ENCODE results near the gene RNF182.
"Not testable (repeated sequence)": the region's sequence is repeated elsewhere in the genome, so short reads cannot be mapped to it uniquely, and the experiment has no call there.

The RNF182 gene

DNA sequence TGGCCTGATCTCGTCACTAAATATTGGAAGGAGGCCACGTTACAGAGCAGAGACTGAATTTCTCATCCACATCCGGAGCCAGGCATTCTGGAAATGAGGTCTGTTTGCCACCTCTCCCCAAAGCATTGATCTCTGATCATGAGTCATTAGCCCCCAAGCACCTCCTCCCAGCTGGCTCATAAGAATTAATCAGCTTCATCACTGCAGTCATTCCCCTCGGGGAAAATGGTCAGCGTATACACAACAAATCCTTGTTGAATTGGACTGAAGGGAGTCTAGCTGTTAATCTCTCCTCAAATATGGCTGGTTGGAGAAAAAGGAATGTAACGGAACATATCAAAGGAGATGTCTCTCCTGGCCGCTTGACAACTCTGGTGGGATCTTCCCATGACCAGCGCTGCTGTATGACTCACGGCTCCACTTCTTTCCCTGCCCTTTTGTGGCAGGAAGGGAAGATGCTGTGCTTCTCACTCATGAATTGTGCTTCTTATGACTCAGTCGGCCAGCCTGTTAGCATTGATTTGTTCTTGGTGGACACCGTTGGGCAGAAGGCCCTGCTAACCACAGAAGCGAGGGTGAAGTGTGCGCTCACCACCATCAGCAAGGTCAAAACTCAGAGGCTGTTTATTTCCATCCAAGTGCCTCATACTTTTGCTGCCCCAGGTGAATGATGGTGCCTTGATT lies 76.7 kb downstream of the RNF182 start:
- DNase-seq (ENCODE audit: low read depth, low spot score) = no peak

DNA sequence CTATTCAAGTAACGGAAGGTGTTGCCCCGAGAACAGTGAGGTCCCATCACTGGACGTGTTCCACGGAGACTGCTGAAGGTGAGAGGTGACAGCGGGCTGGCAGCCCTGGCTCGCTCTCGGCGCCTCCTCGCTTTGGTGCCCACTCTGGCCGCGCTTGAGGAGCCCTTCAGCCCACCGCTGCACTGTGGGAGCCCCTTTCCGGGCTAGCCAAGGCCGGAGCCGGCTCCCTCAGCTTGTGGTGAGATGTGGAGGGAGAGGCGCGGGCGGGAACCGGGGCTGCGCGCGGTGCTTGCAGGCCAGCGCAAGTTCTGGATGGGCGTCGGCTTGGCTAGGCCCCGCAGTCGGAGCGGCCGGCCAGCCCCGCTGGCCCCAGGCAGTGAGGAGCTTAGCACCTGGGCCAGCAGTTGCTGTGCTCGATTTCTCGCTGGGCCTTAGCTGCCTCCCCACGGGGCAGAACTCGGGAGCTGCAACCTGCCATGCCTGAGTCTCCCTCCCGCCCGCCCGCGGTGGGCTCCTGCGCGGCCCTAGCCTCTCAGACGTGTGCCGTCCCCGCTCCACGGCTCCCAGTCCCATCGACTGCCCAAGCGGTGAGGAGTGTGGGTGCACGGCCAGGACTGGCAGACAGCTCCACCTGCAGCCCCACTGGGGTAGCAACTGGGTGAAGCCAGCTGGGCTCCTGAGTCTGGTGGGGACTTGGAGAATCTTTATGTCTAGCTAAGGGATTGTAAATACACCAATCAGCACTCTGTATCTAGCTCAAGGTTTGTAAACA lies 77.6 kb downstream of the RNF182 start:
- no peak for DNase-seq (ENCODE audit: low read depth, low spot score)

DNA sequence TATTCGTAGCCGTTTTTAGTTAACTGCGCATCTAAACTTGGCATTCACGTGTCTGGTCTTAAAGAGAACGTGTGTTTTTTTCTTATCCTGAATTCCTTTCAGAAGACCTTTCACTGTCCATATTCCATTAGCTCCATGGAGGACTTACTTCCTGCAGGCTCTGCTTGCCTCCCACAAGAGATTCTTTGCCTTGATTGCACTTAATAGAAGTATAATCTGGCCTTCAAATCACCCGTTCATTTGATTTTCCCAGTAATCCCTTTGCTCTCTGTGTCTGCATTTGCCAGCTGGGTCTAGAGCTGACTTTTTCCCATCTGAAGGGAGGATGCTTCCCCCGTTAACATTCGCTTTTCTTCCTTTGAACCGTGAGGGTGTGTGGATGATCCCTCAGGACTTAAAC lies 79.5 kb downstream of the RNF182 start:
- DNase-seq (ENCODE audit: low read depth, low spot score) = no peak

DNA sequence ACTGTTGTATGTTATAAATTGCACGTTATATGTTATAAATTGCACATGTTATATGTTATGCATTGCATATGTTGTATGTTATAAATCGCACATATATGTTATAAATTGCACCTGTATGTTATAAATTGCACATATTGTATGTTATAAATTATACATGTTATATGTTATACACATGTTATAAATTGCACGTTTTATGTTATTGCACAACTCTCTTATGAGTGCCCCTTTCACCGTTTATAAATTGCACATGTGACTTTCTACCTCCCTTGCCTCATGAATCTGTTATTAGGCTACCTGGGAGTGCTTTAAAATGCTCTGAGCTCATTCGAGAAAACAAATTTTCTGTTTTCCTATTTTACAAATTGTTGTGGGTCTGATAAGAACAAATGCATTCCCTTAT lies 84.1 kb downstream of the RNF182 start:
- DNase-seq (ENCODE audit: low read depth, low spot score) = no peak

DNA sequence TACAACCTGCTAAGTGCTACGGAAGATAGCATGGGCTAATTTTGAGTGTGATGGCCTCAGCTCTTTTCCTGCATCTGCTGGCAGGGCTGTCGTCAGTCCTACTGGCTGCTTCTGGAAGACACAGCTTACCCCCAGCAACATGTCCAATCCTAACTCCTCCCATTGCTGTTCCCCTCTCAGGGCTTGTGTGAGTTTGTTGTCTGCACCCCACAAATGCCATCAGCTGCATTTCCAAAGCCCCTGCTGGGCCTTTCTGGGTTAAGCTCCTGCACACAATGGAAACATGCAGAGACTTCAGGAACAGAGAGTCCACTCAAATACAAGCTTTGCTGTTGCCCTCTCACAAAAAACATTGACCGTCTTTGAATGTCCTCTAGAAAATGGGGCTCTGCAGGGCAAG lies 84.7 kb downstream of the RNF182 start:
- DNase-seq (ENCODE audit: low read depth, low spot score) = no peak

DNA sequence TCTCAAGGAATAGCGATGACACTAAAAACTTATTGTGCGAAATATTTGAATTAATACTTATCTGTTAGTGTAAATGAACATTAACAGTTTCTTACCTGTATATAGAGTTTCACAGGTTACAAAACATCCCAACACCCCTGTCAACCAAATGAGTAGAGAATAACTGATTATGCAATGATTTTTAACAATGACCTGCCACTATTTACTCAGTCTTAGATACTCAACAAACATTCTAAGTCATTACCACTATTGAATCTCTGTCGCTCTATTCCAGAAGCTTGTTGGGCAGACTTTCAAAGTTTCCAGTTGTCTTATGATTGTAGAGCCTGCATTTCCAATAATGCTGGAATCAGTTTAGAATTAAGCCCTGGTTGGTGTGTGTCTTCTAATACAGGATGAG lies 85.5 kb downstream of the RNF182 start:
- DNase-seq (ENCODE audit: low read depth, low spot score) = no peak

DNA sequence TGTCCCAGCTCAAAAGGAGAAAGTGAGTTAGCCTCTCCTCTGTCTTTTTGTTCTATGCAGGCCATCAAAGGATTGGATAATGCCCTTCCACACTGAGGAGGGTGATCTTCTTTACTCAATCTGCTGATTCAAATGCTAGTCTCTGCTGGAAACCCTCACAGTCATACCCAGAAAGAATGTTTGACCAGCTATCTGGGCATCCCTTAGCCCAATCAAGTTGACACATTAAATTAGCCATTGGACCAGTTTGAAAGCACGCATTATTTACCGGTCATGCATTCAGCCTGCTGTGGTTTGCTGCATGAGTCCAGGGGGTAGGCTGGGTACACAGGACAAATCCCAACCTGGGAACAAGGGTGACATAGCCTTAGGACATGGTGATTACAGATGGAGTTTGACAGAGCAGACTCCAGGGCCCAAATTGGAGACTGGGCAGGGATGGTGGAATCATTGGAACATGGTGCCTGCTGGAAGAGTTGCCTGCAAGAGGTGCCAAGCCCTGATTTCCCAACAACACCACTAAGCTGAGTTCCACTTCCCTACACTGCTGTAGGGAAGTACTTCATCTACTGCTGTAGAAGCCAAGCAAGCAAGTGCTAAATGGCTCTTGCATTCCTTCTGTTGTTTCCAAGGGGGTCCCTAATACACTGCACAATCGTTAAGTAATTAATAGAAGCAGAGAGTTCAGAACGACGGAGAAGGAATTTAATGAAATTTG lies 87.7 kb downstream of the RNF182 start:
- no peak for DNase-seq (ENCODE audit: low read depth, low spot score)

DNA sequence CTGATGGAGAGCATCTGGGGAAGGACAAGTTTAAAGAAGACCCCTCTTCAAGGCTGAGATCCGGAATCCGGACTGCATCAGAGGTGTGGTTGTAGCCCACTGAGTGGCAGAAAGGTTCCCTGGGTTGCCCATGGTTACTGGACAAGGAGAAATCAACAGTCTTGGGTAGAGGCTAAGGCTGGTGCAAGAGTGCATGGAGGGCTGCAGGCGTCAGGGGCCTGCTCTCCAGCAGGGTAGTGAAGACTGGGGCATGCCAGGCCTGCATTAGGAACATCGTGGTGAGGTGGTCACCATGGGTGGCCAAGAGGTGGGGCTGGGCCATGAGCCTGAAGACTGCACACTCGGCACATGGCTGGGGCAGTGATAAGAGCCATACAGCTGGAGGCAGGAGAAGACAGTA lies 91.2 kb downstream of the RNF182 start:
- no peak for DNase-seq (ENCODE audit: low read depth, low spot score)

DNA sequence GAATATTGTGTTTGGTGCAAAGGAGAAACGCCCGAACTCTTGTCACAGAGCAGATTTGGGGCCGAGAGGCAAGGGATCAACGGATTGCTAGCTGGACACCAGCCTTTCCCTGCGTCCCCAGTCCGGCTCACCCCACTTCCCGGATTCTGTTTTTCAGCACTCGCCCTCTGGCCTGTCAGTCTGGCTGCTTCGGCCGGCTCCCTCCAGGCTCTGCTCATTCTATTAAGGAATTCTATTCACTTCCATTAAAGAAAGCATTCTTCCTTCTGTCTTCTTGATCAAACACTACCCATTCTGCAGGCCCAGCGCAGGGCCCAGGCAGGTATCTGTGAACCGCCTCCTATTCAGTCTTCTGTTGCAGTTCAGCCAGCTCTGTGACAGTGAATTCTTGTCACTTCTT lies 91.7 kb downstream of the RNF182 start:
- DNase-seq (ENCODE audit: low read depth, low spot score) = no peak

DNA sequence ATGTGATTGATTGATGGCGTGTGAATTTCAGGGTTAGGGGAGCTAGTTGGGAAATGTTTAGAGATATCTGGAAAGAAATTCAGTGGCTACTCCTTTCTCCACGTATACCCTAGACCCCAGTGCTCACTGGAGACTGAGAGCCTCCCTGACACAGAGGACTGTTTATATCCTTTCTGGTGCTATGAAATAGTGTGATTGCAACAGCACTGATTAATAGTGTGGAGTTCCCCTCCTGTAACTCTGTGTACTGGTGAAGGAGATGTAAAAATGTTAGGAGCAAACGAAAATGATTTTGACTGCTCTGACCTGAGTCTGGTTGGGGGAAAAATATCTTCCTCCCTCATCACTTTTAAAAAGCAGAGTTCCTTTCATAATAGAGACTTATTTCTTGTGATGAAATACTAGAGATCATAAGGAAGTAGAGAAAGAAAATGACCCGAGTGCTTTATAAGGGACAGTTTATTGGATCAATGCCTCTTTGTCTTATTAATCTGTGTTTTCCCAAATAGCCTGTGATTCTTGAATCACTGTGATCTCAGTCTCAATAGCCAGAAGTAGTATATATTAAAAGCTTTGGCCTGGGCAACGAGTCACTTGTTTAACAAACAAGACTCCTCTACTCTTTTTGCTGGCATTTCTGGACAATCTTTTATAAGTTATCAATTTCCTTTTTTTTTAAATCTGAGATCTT lies 92.3 kb downstream of the RNF182 start:
- DNase-seq (ENCODE audit: low read depth, low spot score) = no peak

DNA sequence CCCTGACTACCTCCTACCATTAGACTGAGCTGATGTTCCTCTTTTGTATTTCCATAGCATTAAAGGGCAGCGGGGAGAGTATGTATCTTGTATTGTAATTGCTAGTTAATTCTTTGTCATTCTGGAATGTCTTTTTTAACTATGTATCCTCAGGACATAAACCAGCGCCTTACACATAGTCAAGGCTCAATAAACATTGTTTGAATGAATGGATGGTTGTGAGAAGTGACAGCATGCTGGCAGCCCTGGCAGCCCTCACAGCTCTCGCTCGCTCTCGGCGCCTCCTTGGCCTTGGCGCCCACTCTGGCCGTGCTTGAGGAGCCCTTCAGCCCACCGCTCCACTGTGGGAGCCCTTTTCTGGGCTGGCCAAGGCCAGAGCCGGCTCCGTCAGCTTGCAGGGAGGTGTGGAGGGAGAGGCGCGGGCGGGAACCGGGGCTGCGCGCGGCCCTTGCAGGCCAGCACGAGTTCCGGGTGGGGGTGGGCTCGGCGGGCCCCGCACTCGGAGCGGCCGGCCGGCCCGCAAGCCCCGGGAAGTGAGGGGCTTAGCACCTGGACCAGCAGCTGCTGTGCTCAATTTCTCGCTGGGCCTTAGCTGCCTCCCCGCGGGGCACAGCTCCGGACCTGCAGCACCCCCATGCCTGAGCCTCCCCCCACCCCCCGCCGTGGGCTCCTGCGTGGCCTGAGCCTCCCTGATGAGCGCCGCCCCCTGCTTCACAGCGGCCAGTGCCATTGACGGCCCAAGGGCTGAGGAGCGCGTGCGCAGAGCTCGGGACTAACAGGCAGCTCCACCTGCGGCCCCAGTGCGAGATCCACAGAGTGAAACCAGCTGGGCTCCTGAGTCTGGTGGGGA lies 93.1 kb downstream of the RNF182 start:
- no peak for DNase-seq (ENCODE audit: low read depth, low spot score)

DNA sequence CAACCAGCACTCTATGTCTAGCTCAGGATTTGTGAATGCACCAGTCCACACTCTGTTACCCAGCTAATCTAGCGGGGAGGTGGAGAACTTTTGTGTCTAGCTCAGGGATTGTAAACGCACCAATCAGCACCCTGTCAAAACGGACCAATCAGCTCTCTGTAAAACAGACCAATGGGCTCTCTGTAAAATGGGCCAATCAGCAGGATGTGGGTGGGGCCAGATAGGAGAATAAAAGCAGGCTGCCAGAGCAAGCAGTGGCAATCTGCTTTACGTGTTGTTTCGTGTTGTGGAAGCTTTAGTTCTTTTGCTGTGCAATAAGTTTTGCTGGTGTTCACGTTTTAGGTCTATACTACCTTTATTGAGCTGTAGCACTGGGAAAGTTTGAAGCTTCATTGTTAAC lies 93.8 kb downstream of the RNF182 start:
- DNase-seq (ENCODE audit: low read depth, low spot score) = not testable (repeated sequence)

DNA sequence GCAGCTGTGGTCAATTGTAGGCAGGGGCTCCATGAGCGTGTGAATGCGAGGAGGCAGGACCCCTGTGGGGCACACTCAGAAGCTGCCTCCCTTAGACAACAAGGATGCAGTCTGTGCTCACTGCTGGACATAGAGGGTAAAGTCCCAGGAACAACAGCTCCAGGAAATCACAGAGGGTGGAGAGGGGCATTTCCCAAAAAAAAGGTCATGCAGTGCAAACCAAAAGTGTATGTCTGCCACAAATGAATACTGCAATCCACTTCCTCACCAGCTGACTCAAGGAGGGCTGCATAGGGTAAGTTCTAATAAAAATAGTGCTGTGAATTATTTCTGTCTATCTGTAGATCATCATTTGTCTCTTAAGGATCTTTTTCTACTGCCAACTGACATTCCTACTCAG lies 95.8 kb downstream of the RNF182 start:
- no peak for DNase-seq (ENCODE audit: low read depth, low spot score)

DNA sequence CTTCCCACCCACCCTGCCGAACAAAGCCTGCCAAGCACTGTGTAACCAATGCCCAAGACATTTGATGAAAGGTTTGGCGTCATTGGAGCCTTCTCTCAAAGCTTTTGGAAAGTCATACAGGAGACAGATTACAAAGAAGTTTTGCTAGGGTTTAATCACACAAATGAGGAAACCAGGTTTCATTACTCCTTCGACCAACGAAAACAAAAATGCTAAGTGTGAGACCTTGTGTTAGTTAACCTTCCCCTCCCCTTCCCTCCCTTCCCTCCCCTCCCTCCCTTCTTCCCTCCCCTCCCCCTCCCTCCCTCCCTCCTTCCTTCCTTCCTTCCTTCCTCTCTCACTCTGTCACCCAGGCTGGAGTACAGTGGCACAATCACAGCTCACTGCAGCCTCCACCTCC lies 96.7 kb downstream of the RNF182 start:
- no peak for DNase-seq (ENCODE audit: low read depth, low spot score)

DNA sequence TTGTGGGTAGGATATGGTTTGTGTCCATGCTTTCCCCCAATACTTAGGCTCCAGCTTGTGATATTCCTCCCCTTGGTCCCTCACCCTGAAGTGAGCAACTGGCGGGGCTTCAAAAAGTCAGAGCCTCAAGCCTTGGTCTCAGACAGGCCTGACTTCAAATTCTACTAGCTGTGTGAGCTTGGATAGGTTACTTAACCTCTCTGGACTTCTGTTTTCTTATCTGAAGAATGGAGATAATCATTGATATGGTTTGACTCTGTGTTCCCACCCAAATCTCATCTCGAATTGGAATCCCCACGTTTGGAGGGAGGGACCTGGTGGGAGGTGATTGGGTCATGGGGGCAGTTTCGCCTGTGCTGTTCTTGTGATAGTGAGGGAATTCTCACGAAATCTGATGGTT lies 97.9 kb downstream of the RNF182 start:
- no peak for DNase-seq (ENCODE audit: low read depth, low spot score)

DNA sequence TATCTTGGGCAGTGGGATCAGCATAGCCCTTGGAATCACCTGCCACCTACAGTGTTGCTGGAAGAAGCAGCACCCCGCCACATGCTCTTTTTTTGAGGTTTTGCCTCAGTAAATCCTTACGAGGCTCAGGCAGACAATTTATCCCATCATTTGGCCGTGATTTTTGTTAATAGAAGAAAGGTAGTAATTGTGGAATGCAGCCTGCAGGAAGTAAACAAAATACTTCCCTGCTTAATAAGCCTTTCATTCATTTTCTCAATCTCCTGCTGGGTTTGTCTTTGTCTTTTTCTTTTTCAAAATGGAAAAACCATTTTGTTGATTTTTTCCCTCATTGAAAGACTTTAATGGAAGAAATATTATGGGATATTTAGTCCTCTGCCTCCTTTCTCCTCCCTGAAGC lies 99.1 kb downstream of the RNF182 start:
- no peak for DNase-seq (ENCODE audit: low read depth, low spot score)

DNA sequence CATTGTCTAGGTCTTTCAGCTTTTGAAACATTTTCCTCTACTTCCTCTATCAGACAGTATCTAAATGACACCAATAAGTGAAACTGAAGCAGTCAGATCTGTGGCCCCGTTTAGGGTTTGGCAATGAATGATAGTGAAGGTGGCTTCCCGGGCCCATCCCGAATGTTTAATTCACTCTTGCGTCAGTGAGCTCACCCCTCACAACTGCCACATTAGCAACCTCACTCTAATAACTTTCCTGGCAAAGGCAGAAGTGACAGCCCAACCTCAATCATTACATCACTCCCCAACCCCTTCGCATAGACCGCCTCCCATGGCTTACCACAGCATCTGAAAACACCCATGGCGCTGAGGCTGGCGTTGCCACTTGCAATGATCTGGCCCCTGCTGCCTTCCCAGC lies 100.4 kb downstream of the RNF182 start:
- no peak for DNase-seq (ENCODE audit: low read depth, low spot score)

DNA sequence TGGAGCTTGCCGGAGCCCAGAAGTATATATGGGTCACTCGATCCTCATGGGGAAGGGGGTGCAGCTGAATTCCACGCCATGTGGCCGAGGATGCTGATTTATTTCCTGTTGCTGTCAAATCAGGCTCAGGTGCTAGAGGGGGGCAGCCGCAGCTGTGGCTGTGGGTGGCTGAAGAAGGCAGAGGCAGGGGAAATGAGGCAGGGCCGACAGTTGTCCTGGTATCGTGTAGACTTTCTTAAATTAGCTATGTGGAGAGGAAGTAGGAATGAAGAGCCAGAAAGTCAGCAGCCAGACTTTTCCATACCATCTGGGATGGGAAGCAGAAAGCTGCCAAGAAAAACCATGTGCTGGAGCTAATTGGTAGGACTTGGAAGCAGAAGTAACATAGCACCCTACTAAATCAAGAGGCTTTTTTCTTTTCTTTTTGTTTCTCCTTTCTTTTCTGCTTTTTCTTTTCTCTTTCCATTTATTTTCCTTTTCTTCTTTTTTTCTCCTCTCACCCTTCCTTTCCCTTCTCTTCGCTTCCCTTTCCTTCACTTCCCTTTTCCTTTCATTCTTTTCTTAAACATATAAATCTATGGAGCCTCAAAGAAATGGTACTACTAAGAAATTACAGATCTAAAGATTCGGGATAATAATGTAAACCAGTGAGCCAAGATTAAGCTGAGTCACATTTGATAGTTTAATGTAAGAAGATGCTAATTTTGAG lies 102.2 kb downstream of the RNF182 start:
- no peak for DNase-seq (ENCODE audit: low read depth, low spot score)

DNA sequence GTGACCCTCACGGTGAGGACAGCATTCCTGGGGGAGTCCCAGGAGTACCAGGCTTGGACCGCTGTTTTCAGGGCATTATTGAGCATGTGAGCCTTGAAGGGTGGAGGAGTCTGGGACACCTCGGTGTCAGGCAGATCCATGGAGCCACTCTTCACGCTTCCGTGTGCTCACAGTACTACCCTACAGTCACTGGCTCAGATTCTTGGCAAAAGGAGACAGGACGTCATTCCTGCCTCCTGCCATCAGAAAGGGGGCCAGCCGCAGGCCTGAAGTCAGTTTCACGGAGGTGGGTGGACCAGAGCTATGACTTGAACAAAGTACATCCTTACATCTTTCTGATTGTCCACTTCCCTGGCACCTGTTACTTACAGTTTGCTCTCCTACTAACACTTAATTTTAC lies 103.9 kb downstream of the RNF182 start:
- no peak for DNase-seq (ENCODE audit: low read depth, low spot score)

DNA sequence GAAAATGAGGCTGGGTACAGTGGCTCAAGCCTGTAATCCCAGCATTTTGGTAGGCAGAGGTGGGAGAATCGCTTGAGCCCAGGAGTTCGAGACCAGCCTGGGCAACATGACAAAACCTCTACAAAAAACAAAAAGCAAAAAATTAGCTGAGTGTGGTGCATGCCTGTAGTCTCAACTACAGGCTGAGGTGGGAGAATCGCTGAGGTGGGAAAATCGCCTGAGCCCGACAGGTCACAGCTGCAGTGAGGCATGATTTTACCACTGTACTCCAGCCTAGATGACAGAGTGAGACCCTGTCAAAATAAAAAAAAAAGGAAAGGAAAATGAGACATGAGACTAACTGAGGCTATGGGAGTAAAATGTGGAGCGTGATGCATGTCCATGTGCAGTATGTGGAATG lies 104.9 kb downstream of the RNF182 start:
- no peak for DNase-seq (ENCODE audit: low read depth, low spot score)

Data from activated naive CD8-positive, alpha-beta T cell treated with anti-CD3 and anti-CD28 coated beads, Interleukin-2, amount 50 U/mL, for 16 hours (primary cell).